Activated naive CD4-positive, alpha-beta T cell treated with anti-CD3 and anti-CD28 coated beads, Interleukin-2, amount 50 U/mL, for 16 hours (primary cell): ENCODE data around the gene RPTOR.
"Not testable (repeated sequence)": the region's sequence is repeated elsewhere in the genome, so short reads cannot be mapped to it uniquely, and the experiment has no call there.

ENCODE experiments used
- DNase-seq: peaks from one replicate; pipeline ENCODE4 v3.0.0-alpha.2; 2020

Gene RPTOR

GRCh38 chr17:80876456-80876949 lies 331.9 kb downstream of the RPTOR start:
- not testable (repeated sequence) for DNase-seq

- peak; percentile 79 for DNase-seq
Measured at GRCh38 chr17:80876950-80877728, 332.5 kb downstream of the RPTOR start.

GRCh38 chr17:80877729-80878303 lies 333.2 kb downstream of the RPTOR start:
- DNase-seq = no peak

GRCh38 chr17:80878876-80879722 lies 334.5 kb downstream of the RPTOR start:
- DNase-seq = no peak

- DNase-seq = no peak
Measured at GRCh38 chr17:80879723-80880647, 335.3 kb downstream of the RPTOR start.

GRCh38 chr17:80880648-80880985 lies 336.0 kb downstream of the RPTOR start:
- DNase-seq = no peak

GRCh38 chr17:80881306-80881705 lies 336.7 kb downstream of the RPTOR start:
- no peak for DNase-seq

- DNase-seq = no peak
Measured at GRCh38 chr17:80882323-80882722, 337.7 kb downstream of the RPTOR start.

GRCh38 chr17:80882926-80883685 lies 338.5 kb downstream of the RPTOR start:
- no peak for DNase-seq

- no peak for DNase-seq
Measured at GRCh38 chr17:80883831-80884735, 339.4 kb downstream of the RPTOR start.

- DNase-seq = no peak
Measured at GRCh38 chr17:80884811-80885210, 340.2 kb downstream of the RPTOR start.

- DNase-seq = no peak
Measured at GRCh38 chr17:80885947-80886582, 341.4 kb downstream of the RPTOR start.

- no peak for DNase-seq
Measured at GRCh38 chr17:80886641-80887573, 342.3 kb downstream of the RPTOR start.

GRCh38 chr17:80887639-80888175 lies 343.1 kb downstream of the RPTOR start:
- no peak for DNase-seq

GRCh38 chr17:80888276-80889160 lies 343.9 kb downstream of the RPTOR start:
- no peak for DNase-seq

- no peak for DNase-seq
Measured at GRCh38 chr17:80889231-80890195, 344.9 kb downstream of the RPTOR start.
